ACC112 (cell line): Measurements from ENCODE around the gene DNER.
"Not testable (repeated sequence)": the region's sequence is repeated elsewhere in the genome, so short reads cannot be mapped to it uniquely, and the experiment has no call there.

Source experiments
- H2AFZ ChIP-seq: fragments of 200-600 bp; sonication (generic); one replicate; pipeline ENCODE4 v1.6.0; 2017; ENCODE audit warnings: antibody characterized with exemption, low read length; ENCODE audit not compliant: unreplicated experiment
- H3K27ac ChIP-seq: fragments of 200-600 bp; sonication (generic); 2 replicates; pipeline ENCODE4 v1.5.1; 2014; ENCODE audit warnings: low read depth, mild to moderate bottlenecking, antibody characterized with exemption, low read length, moderate library complexity
- H3K27me3 ChIP-seq: fragments of 200-600 bp; sonication (generic); 2 replicates; pipeline ENCODE4 v1.6.1; 2014; ENCODE audit warnings: mild to moderate bottlenecking, antibody characterized with exemption, low read length, moderate library complexity, mixed read lengths; ENCODE audit not compliant: insufficient read depth
- H3K36me3 ChIP-seq: fragments of 200-600 bp; sonication (generic); 2 replicates; pipeline ENCODE4 v1.6.1; 2016; ENCODE audit warnings: mild to moderate bottlenecking, antibody characterized with exemption, low read length, moderate library complexity, mixed read lengths; ENCODE audit not compliant: insufficient read depth
- H3K4me1 ChIP-seq: fragments of 200-600 bp; sonication (generic); one replicate; pipeline ENCODE4 v1.6.1; 2016; ENCODE audit warnings: low read length, mixed read lengths; ENCODE audit not compliant: insufficient read depth, unreplicated experiment, control insufficient read depth
- H3K4me3 ChIP-seq: fragments of 200-600 bp; sonication (generic); 2 replicates; pipeline ENCODE4 v1.5.1; 2014; ENCODE audit warnings: mild to moderate bottlenecking, low read depth, low read length
- H3K79me2 ChIP-seq: fragments of 200-600 bp; sonication (generic); one replicate; pipeline ENCODE4 v1.6.0; 2016; ENCODE audit warnings: low read length; ENCODE audit not compliant: control insufficient read depth, unreplicated experiment, insufficient read depth

DNER gene

DNA sequence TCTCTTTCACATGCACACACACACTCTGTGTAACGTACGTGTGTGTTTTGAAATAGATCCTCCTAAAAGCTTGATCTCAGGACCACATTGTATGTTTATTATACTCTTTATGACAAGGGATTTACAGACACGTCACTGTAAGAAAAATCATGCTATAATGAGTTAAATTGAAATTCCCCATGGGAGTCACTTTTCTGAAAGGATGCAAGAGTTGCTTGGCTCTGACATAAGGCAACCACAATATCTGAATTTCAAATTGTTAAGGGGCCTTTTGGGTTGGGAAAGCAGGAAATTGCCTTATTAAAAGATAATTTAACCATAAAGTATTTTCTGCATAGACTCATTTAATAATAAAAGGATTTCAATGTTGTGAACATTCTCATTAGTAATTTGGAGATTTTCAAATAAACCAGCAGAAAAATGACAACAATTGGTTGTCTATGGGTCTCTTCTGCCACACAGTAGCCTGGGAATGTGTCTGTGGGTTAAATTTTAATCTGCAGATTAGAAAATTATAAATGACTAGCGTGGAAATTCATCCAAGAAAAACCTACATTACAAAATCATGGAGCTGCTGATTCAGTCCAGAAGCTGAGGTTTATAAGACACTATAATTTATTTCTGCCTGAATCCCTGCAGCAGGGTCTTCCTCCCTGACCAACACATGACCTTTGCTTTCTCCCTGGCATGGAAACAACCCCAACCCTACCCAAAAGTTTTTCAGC is 367.4 kb downstream of the DNER start:
- H3K4me1 ChIP-seq = peaks cover 5% of the 10 kb centered on the region
- H3K79me2 ChIP-seq = no peaks in the 10 kb centered on the region
- H3K27me3 ChIP-seq = no peaks in the 10 kb centered on the region
- no peak overlapping the region for H3K4me3 ChIP-seq
- H3K27ac ChIP-seq = no peak overlapping the region
- H2AFZ ChIP-seq = no peak overlapping the region
- peaks cover 4% of the 10 kb centered on the region; the same call in 1 of the 2 replicates for H3K36me3 ChIP-seq

DNA sequence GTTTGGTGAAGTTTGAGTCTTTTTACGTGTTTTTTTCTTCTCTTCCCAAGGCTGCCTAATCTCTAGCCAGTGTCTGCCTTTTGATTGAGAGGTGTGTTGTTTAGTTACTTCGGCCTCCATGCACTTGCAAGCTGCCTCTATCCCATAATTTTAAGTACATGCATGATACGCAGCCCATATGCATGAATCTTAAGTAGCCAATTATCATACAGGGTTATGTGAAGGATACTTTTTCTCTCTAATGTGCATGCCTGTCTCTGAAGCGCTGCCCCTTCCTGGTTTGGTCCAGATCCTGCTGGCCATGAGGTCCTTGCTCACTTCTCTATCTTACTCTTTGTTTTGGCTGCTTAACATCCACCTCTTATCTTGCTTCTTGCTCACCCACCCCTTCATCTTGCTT is 369.4 kb downstream of the DNER start:
- H3K36me3 ChIP-seq = peaks cover 4% of the 10 kb centered on the region; the same call in 1 of the 2 replicates
- H3K27ac ChIP-seq = no peak overlapping the region
- peaks cover 8% of the 10 kb centered on the region for H3K4me1 ChIP-seq
- H3K79me2 ChIP-seq = no peaks in the 10 kb centered on the region
- H3K27me3 ChIP-seq = no peaks in the 10 kb centered on the region
- H2AFZ ChIP-seq = no peak overlapping the region
- no peak overlapping the region for H3K4me3 ChIP-seq

GRCh38 chr2:229344151-229344551 is 370.2 kb downstream of the DNER start:
- no peak overlapping the region for H3K27ac ChIP-seq
- H3K4me3 ChIP-seq = no peak overlapping the region
- peaks cover 10% of the 10 kb centered on the region for H3K4me1 ChIP-seq
- no peaks in the 10 kb centered on the region for H3K27me3 ChIP-seq
- no peaks in the 10 kb centered on the region for H3K36me3 ChIP-seq
- H2AFZ ChIP-seq = no peak overlapping the region
- H3K79me2 ChIP-seq = no peaks in the 10 kb centered on the region

- Histone ChIP-seq H3K4me3 (no peak overlapping the region), H3K79me2 (no peaks in the 10 kb centered on the region), H3K27ac (no peak overlapping the region), H3K27me3 (no peaks in the 10 kb centered on the region), H2AFZ (no peak overlapping the region), H3K4me1 (peaks cover 10% of the 10 kb centered on the region), H3K36me3 (no peaks in the 10 kb centered on the region)
Observed at GRCh38 chr2:229343661-229344060, 370.7 kb downstream of the DNER start.

- no peaks in the 10 kb centered on the region for H3K79me2 ChIP-seq
- H3K4me3 ChIP-seq = no peak overlapping the region
- no peaks in the 10 kb centered on the region for H3K36me3 ChIP-seq
- H3K27me3 ChIP-seq = no peaks in the 10 kb centered on the region
- no peak overlapping the region for H2AFZ ChIP-seq
- H3K4me1 ChIP-seq = peaks cover 10% of the 10 kb centered on the region
- no peak overlapping the region for H3K27ac ChIP-seq
Observed at GRCh38 chr2:229342376-229342775, 372.0 kb downstream of the DNER start.

DNA sequence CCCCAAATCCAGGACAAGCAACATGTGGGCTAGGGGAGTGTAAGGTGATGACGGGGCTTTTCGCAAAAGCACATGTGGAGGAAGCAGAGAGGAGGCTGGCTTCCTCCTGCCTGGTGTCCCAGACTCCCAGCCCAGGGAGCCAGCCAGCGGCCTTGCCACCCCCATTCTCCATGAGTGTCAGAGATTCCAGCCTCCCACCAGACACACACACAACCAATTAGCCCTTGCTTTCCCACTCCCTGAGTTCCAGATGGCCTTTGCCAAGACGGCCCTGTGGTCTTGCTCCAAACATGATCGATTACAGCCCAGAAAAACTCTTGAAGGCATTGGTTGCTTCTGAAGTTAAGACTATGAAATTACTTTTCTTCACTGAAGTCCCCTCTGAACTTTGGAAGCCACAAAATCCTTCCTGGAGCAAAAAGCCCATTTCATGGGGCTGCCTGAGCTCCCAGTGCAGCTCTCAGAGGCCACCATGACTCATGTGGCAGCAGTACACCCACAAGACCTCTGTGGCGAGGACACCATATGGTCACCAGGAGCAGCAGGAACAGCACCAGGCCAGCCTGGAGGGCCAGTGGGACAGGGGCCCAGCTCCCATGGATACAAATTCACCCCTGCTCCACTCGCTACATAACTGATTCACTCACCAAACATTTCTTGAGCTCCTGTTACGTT is 374.1 kb downstream of the DNER start:
- Histone ChIP-seq H3K4me1 (peaks cover 10% of the 10 kb centered on the region), H3K27ac (peak overlapping the region; percentile 17; the same call in 1 of the 2 replicates), H3K36me3 (no peaks in the 10 kb centered on the region), H2AFZ (no peak overlapping the region), H3K79me2 (no peaks in the 10 kb centered on the region), H3K4me3 (no peak overlapping the region), H3K27me3 (no peaks in the 10 kb centered on the region)

GRCh38 chr2:229339618-229340017 is 374.7 kb downstream of the DNER start:
- peak overlapping the region; percentile 17; the same call in 1 of the 2 replicates for H3K27ac ChIP-seq
- no peaks in the 10 kb centered on the region for H3K36me3 ChIP-seq
- no peak overlapping the region for H3K4me3 ChIP-seq
- no peaks in the 10 kb centered on the region for H3K79me2 ChIP-seq
- H3K27me3 ChIP-seq = no peaks in the 10 kb centered on the region
- H3K4me1 ChIP-seq = peaks cover 10% of the 10 kb centered on the region
- H2AFZ ChIP-seq = no peak overlapping the region

GRCh38 chr2:229339171-229339570 is 375.2 kb downstream of the DNER start:
- not testable (repeated sequence) for H3K27ac ChIP-seq, H2AFZ ChIP-seq, H3K4me3 ChIP-seq, H3K36me3 ChIP-seq, H3K79me2 ChIP-seq, H3K27me3 ChIP-seq
- peaks cover 10% of the 10 kb centered on the region for H3K4me1 ChIP-seq

- H3K27me3 ChIP-seq = no peaks in the 10 kb centered on the region
- H2AFZ ChIP-seq = no peak overlapping the region
- no peaks in the 10 kb centered on the region for H3K79me2 ChIP-seq
- peaks cover 10% of the 10 kb centered on the region for H3K4me1 ChIP-seq
- H3K4me3 ChIP-seq = no peak overlapping the region
- no peaks in the 10 kb centered on the region for H3K36me3 ChIP-seq
- no peak overlapping the region for H3K27ac ChIP-seq
Observed at GRCh38 chr2:229335877-229336346, 378.4 kb downstream of the DNER start.

DNA sequence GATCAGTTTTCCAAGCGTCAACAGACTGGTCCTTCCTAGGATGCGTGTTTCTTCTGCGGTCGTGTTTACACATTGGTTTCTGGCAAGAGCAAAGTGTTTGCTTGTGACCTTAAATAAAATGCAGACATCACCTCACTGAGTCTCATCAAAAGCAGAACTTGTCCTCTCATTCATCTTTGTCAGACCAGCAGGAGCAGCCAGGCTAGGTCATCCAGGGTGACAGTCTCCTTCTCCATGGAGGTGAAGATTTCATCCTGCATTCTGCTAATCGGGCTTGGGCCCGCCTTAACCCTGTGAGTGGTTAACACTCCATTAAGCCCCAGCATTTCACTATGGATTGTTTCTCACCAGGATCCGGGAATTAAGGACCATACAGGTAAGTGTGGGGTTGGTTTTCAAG is 379.0 kb downstream of the DNER start:
- Histone ChIP-seq H3K36me3 (no peaks in the 10 kb centered on the region), H3K4me3 (no peak overlapping the region), H3K27me3 (no peaks in the 10 kb centered on the region), H2AFZ (no peak overlapping the region), H3K79me2 (no peaks in the 10 kb centered on the region), H3K27ac (no peak overlapping the region), H3K4me1 (peaks cover 6% of the 10 kb centered on the region)

GRCh38 chr2:229330952-229331351 is 383.4 kb downstream of the DNER start:
- H3K79me2 ChIP-seq = no peaks in the 10 kb centered on the region
- H3K36me3 ChIP-seq = no peaks in the 10 kb centered on the region
- H2AFZ ChIP-seq = no peak overlapping the region
- no peak overlapping the region for H3K4me3 ChIP-seq
- H3K27me3 ChIP-seq = no peaks in the 10 kb centered on the region
- H3K27ac ChIP-seq = no peak overlapping the region
- H3K4me1 ChIP-seq = no peaks in the 10 kb centered on the region
